Activated T-cell treated with anti-CD3 and anti-CD28 coated beads for 1 hour (primary cell): ENCODE measurements around the gene TFDP1.

Experiments
- DNase-seq: peaks from one replicate; pipeline ENCODE4 v3.0.0-alpha.2; 2020; ENCODE audit warnings: low read depth

Gene TFDP1

DNA sequence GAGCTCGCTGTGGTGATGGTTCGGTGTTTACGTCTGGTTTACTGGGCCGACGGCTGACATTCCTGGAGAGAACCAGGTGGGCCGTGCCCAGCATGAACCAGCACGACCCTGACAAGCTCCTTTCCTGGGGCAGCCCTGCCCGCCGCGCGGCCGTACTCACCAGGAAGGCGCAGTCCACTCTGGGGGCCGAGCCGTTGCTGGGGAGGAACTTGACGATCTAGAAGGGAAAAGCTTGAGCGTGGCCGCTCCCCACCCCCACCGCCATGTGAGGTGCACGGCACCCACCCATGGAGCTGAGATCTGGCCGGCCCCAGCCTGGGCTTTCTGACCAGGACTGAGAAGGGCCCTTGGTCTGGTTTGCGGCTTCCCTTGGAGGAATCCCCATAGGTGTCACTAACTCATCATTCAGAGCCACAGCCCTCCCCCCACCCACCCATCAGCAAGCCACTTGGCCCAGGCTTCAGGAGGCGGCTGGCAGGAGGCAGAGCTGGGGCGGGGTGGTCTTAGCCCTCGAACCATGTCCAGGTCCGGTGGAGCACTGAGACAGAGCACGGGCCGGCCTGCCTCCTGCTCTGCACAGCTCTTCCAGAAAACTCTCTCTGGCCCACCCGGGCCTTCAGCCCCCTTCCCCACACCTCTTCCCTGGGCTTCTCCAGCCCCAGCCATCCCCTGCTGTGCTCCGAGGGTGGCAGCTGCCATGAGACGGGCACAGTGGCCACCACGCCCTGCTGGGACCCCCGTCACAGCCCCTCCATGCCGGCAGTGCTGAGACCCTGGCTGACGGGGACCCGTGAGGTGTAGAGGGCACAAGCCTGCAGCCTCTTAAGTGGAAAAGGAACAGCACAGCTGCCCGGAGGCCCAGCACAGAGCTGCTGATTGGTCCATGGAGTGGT, 67.2 kb downstream of the TFDP1 start:
- DNase-seq: no peak

DNA sequence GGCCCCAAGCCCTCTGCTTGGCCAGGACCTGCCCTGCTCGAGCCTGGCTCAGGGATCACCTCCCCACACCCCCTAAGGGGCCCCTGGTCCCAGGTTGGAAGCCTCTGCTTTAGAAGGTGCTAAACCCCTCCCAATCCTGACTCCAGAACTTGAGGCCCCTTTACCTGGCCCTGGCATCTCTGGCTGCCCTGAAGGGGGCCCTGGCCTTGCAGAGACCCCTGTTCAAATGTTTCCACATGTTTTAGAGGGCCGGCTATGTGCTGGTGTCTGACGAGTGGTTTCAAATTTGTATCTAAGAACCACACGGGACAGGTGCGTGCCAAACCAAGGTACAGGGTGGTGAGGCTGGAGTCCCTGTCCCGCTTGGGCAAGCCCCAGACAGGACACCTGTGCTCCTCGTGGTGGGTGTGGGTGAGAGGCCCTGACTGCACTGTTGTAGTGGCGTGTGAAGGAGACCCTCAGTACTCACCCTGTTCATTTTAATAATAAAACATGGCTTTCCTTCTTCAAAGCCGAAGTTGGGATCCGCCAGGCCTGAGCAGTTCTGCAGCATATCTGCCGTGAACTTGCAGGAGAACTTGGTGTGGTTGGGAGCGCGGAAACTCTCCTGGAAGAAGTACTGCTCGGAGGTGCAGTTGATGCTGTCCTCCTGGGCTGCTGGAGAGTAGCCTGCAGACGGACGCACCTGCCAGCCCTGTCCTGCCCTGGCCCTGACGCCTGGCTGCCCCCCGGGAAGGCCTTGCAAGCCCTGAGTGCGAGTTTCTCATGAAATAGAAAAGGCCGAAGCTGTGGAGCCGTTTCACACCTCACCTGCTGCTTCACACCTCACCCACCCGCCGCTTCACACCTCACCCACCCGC, 68.1 kb downstream of the TFDP1 start:
- no peak for DNase-seq

DNA sequence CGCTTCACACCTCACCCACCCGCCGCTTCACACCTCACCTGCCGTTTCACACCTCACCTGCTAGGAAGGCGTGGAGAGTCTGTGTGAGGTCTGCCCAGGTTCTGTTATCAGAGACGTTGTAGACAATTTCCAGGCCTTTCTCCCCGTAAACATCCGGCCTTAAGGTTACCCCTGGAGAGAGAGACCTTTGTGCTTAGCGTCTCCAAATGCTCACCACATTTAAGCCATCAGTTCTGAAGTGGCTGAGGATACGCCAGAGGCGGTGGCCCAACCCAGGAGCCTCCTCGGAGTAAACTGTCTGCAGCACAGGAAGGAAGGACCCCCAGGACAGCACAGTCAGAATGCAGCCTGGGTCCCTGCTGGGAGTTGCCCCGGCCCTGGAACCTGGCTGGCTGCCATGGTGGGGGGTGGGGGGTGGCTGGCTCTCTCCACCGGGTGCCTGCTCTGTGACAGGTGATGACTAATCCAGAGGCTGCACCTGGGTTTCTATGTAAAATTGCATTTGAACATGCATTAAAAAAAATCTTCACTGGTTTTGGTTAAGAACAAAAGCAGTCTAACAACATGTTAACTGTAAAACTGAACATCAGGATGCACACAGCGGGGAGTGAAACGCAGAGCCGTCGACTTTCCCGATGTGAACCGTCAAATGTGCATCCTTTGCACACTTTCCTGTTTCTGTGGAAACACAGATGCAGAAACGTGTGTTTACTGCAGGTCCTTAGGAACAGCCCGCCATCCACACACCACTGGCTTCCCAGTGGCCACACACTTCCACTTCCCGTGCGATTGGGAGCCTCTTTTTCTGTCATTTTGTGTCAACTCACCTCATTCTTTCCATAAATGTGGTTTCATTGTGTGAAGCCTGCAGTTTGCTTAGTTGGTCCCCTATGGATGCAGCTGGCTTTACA, 69.0 kb downstream of the TFDP1 start:
- DNase-seq: no peak

- DNase-seq: no peak
Measured at GRCh38 chr13:113654175-113654560, 69.6 kb downstream of the TFDP1 start.

GRCh38 chr13:113654591-113655345, 70.2 kb downstream of the TFDP1 start:
- no peak for DNase-seq

GRCh38 chr13:113655346-113656002, 70.9 kb downstream of the TFDP1 start:
- DNase-seq: no peak

GRCh38 chr13:113656003-113656588, 71.5 kb downstream of the TFDP1 start:
- no peak for DNase-seq

- DNase-seq: no peak
Measured at GRCh38 chr13:113656831-113657671, 72.5 kb downstream of the TFDP1 start.

DNA sequence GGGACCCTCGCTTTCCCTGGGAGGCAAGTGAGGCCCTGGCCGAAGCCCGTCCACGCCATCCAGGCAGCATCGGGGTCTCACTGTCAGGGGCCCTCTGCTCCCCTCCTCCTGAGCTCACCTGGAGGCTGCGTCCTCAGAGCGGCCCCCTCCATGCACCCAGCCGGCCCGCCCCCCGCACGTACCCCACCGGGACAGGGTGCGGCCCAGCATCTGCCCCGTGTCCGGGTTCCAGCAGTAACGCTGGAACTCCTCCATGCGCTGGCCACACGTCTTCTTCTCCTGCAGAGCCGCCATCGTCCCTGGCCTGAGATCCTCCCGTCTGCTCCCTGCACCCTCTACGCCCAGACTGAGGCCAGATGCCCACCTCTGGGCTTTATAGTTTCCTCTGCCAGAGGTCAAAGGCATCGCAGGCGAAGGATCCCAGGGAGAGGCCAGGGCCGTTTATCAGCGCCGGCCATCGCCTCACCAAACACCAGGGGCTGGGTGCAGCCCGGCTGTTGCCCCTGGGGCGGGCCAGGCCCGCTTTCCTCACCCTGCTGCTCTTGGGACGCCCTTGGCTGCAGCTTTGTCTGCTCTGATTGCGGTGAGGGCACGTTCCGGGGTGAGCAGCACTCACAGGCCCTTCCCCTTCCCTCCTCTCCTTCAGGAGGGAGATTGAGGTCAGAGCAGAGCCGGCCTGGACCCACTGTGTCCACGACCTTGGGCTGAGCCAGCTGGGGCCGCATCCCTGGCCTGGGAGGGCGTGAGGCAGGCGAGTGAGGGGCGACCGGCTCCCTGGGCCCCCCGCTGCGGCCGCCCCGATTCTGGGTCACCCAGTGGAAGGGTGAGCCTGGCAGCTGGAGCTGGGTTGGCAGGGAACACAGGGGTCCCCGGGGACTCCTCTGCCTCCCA, 73.5 kb downstream of the TFDP1 start, which contains the start of gene ATP4B:
Gene ATP4B, minus strand, starts transcription at position 348 of the 891 bp plus-strand sequence. Its CDS starts 54 bp downstream, at position 294.
- no peak for DNase-seq

- no peak for DNase-seq
Measured at GRCh38 chr13:113658836-113659235, 74.3 kb downstream of the TFDP1 start.

DNA sequence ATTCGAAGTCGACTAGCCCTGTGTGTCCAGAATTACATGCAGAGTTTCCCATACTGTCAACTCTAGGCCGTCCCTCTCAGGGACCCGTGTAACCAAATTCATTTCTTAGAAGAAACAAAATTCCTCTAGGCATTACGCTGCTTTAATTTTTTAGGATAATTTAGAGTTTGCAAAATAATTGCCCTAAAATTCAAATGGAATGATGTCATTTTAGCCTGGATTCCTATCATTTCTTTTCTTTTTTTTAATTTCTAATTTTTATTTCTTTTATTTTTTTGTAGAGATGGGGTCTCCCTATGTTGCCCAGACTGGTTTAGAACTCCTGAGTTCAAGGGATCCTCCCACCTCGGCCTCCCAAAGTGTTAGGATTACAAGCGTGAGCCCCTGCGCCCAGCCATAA, 74.8 kb downstream of the TFDP1 start:
- no peak for DNase-seq

DNA sequence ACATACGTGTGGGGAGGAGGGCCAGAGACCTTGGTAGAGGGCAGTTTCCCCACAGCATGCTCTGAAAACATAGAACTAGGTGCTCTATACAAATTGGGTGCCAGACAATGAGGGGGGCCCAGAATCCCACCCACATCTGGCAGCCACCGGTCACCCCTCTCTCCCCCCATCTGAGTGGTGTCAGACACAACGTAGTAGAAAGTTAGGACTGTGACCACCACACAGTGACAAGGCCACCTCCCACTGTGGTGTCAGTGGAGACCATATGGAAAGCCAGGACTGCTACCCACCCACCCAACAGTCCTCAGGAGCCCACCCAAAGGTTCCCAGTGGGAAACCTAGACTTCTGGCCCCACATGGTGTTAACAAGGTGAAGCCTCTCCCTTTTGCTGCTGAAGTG, 75.5 kb downstream of the TFDP1 start:
- no peak for DNase-seq

DNA sequence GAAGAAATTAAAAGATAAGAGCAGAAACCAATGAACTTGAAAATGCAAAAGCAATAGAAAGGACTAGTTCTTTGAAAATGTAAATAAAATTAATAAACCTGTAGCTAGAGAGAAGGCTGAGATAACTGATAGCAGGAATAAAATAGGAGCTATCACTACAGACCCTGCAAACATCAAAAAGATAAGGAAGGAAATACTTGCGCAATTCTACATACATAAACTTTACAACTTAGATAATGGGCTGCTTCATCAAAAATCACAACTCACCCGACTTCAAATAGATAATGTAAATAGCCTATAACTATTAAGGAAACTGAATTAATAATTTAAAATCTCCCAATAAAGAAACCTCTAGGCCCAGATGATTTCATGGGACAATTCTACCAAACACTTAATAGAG, 77.0 kb downstream of the TFDP1 start:
- DNase-seq: no peak

DNA sequence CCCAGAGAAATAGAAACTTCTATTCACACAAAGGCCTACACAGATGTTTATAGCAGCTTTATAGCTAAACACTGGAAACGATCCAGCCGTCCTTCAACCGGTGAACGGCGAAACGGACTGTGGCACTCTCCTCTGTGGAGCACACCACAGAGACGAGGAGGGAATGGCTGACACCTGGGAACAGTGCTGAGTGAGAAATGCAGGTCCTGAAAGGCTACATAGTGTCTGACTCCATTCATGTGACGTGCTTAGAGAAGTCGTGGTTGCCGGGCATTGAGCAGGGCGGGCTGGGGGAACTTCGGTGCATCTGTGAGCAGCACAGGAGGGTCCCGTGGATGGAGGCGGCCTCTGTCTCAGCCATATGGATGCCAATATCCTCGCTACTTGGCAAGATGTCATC, 79.4 kb downstream of the TFDP1 start:
- DNase-seq: no peak

DNA sequence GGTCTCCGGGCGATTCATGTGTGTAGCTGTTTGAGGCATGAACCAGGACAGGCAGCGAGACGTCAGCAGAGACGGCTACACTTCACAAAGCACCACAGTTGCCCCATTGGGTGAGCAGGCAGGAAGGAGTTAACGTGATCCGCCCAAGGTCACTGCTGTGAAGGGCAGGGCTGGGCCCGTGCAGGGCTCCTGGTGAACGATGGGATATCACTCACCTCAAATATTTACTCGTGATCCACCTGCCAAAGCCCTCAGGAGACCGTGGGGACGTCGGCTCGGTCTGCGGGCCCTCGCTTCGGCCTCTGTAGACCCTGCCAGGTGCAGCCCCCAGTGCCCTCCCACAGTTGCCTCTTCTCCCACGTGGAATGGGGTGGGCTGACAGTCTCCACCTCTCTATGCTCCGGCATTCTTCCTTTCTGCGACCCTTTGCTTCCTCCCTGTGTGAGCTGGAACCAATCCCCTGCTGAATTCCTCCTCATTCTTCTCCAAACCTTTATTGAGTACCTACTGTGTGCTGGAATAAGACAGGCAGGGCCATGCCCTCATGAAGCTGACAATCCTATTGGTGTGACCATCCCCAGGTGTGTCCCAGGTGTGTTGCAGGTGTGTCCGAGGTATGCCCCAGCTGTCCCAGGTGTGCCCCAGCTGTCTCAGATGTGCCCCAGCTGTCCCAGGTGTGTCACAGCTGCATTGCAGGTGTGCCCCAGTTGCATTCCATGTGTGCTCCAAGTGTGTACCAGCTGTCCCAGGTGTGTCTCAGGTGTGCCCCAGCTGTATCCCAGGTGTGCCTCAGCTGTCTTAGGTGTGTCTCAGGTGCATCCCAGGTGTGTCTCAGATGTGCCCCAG, 80.4 kb downstream of the TFDP1 start:
- DNase-seq: no peak

- DNase-seq: no peak
Measured at GRCh38 chr13:113665597-113666328, 81.2 kb downstream of the TFDP1 start.

DNA sequence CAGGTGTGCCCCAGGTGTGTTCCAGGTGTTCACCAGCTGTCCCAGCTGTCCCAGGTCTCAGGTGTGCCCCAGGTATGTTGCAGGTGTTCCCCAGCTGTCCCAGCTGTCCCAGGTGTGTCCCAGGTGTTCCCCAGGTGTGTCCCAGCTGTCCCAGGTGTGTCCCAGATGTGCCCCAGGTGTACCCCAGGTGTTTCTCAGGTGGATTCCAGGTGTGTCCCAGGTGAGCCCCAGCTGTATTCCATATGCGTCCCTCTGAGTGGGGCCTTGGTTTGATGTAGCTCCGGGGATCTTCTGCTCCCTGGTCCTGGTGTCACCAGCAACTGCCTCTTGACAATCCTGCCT, 81.7 kb downstream of the TFDP1 start:
- no peak for DNase-seq
